Stomach (tissue), 9 donors: ENCODE results near the gene CAPN7. TPM values are rescaled to one million over a fixed set of nuclear protein-coding genes. Genes with fewer than 3 reads are reported as not detected.

ENCODE experiments used
- DNase-seq, 2 donors: peaks; one replicate each; pipeline versions ENCODE4 v3.0.0 to v3.0.0-alpha.2; 2013 to 2019
- H3K27ac ChIP-seq, 5 donors: fragments of 200-600 bp in 4 of 5; sonication (generic) in 4 of 5; one replicate each; pipeline ENCODE4 v1.5.1; 2013 to 2019; ENCODE audit warnings: mild to moderate bottlenecking in 1 of 5, moderate library complexity in 1 of 5
- H3K27me3 ChIP-seq, 3 donors: fragments of 200-600 bp; sonication (generic); one replicate each; pipeline ENCODE4 v1.5.1; 2017 to 2019; ENCODE audit warnings: mixed run types in 1 of 3
- H3K36me3 ChIP-seq, 4 donors: fragments of 200-600 bp; sonication (generic); 1 replicate in 3 of 4; 2 replicates in 1 of 4; pipeline ENCODE4 v1.5.1; 2016 to 2019
- H3K4me1 ChIP-seq, 4 donors: fragments of 200-600 bp; sonication (generic); one replicate each; pipeline ENCODE4 v1.5.1; 2016 to 2019
- H3K4me3 ChIP-seq, 4 donors: fragments of 200-600 bp; sonication (generic) in 3 of 4; one replicate each; pipeline ENCODE4 v1.5.1; 2016 to 2019; ENCODE audit warnings: mild to moderate bottlenecking in 1 of 4
- H3K9me3 ChIP-seq, 4 donors: fragments of 200-600 bp; sonication (generic); one replicate each; pipeline ENCODE4 v1.5.1; 2016 to 2019
- CTCF ChIP-seq, 7 experiments: fragments of 450-650 bp in 4 of 7; fragments of 200-600 bp in 3 of 7; sonication (generic) in 3 of 7; IDR thresholded peaks; one replicate each; pipeline ENCODE4 v1.5.1; 2016 to 2019; ENCODE audit warnings: antibody characterized with exemption in 7 of 7, control low read depth in 2 of 7, mild to moderate bottlenecking in 1 of 7
- EP300 ChIP-seq: sonication (generic); formaldehyde crosslinking; IDR thresholded peaks from one replicate; pipeline ENCODE4 v1.6.1; 2017; ENCODE audit warnings: antibody characterized with exemption
- POLR2A ChIP-seq, 4 donors: fragments of 450-650 bp; IDR thresholded peaks; one replicate each; pipeline ENCODE4 v1.6.1; 2016; ENCODE audit warnings: antibody characterized with exemption in 4 of 4, control low read depth in 2 of 4, mild to moderate bottlenecking in 1 of 4, moderate library complexity in 1 of 4
- POLR2AphosphoS5 ChIP-seq, 3 donors: sonication (generic); formaldehyde crosslinking; IDR thresholded peaks; one replicate each; pipeline ENCODE4 v1.6.1; 2016; ENCODE audit warnings: antibody characterized with exemption in 3 of 3
- WGBS, 5 donors: extraction: QIAGEN DNeasy Blood & Tissue Kit in 3 of 5; methylation state at CpG; one replicate each; pipeline versions ENCODE4 v1.1.5 to v1.1.7; 2013 to 2018; 5-methylcytosine and 5-hydroxymethylcytosine counted together
- intact Hi-C: fragments of 100-400 bp; cut with DNase I; formaldehyde crosslinking; loops from one replicate; pipeline ENCODE4 v1.15.1; 2023; ENCODE audit warnings: low total_unique reads
- polyA plus RNA-seq, 3 donors: library from polyadenylated mRNA; stranded (reverse); fragments of 200-250 nt; gene quantifications; one replicate each; pipeline ENCODE4 v1.2.3, GENCODE V29; 2013
- total RNA-seq, 5 donors: library from RNA; depleted of rRNA; stranded (reverse); fragments of >200 nt; gene quantifications; one replicate each; pipeline versions ENCODE4 v1.1.0 to v1.2.3, GENCODE V29; 2014 to 2016
- donor health status: healthy with polysubstance abuse.
- donor health status: Bipolar disorder and iron deficiency.
- donor health status: healthy.

Gene CAPN7
- total and polyA plus RNA-seq, 8 donors: 7.7 to 483 (median 75.0) TPM

GRCh38 chr3:15223685-15224572, 17.9 kb downstream of the CAPN7 start:
- 80 to 87% (median 87%) methylated on average over 7 of the region's 7 CpGs for WGBS, 5 donors
- H3K36me3 ChIP-seq: peaks cover 36 to 100% (median 94%) of the 10 kb centered on the region in 4 donors
- peaks cover 0 to 10% (median 4%) of the 10 kb centered on the region in 4 donors for H3K4me1 ChIP-seq
- H3K27ac ChIP-seq: no peak overlapping the region
- H3K27me3 ChIP-seq: no peaks in the 10 kb centered on the region
- intact Hi-C loops: no loop called here
- no peaks in the 10 kb centered on the region for H3K9me3 ChIP-seq
- TF ChIP-seq CTCF (IDR thresholded peaks at IDR 0.05) (no peak), POLR2AphosphoS5 (IDR thresholded peaks at IDR 0.05) (no peak), POLR2A (IDR thresholded peaks at IDR 0.05) (no peak), EP300 (no peak)
- DNase-seq: no peak
- no peak overlapping the region for H3K4me3 ChIP-seq

- no peak for TF ChIP-seq POLR2A (IDR thresholded peaks at IDR 0.05)
- no peak for TF ChIP-seq EP300
- no peak for TF ChIP-seq POLR2AphosphoS5 (IDR thresholded peaks at IDR 0.05)
- TF ChIP-seq CTCF (IDR thresholded peaks at IDR 0.05): no peak
- Histone ChIP-seq H3K27me3 (no peaks in the 10 kb centered on the region), H3K4me3 (no peak overlapping the region), H3K4me1 (peaks cover 0 to 6% (median 0%) of the 10 kb centered on the region in 4 donors), H3K36me3 (peaks cover 27 to 100% (median 92%) of the 10 kb centered on the region in 4 donors), H3K9me3 (no peaks in the 10 kb centered on the region), H3K27ac (no peak overlapping the region)
- intact Hi-C loops: no loop called here
- no peak for DNase-seq
- 83 to 95% (median 87%) methylated on average over 1 of the region's 1 CpG for WGBS, 5 donors
Measured at GRCh38 chr3:15228147-15228546, 22.1 kb downstream of the CAPN7 start.

- intact Hi-C loops: no loop called here
- TF ChIP-seq POLR2AphosphoS5 (IDR thresholded peaks at IDR 0.05) (no peak), EP300 (no peak), POLR2A (IDR thresholded peaks at IDR 0.05) (no peak), CTCF (IDR thresholded peaks at IDR 0.05) (no peak)
Measured at GRCh38 chr3:15229262-15229661, 23.2 kb downstream of the CAPN7 start.

GRCh38 chr3:15241341-15241740, 35.3 kb downstream of the CAPN7 start:
- intact Hi-C loops: no loop called here
- no peak overlapping the region for H3K27ac ChIP-seq
- peak in 1 of 2 donors; percentile 32 for DNase-seq
- TF ChIP-seq CTCF (IDR thresholded peaks at IDR 0.05) (no peak), POLR2A (IDR thresholded peaks at IDR 0.05) (no peak), POLR2AphosphoS5 (IDR thresholded peaks at IDR 0.05) (no peak), EP300 (no peak)
- no peaks in the 10 kb centered on the region for H3K27me3 ChIP-seq
- peaks cover 0 to 23% (median 6%) of the 10 kb centered on the region in 4 donors for H3K4me1 ChIP-seq
- no peak overlapping the region for H3K4me3 ChIP-seq
- no peaks in the 10 kb centered on the region for H3K9me3 ChIP-seq
- peaks cover 45 to 100% (median 99%) of the 10 kb centered on the region in 4 donors for H3K36me3 ChIP-seq
- WGBS, 5 donors: 89 to 98% (median 93%) methylated on average over 1 of the region's 1 CpG

More at GRCh38 chr3:15229262-15229661, 23.2 kb downstream of the CAPN7 start:
- WGBS, 5 donors: 88 to 99% (median 96%) methylated on average over 4 of the region's 4 CpGs
- DNase-seq: no peak
- Histone ChIP-seq H3K27ac (no peak overlapping the region), H3K4me3 (no peak overlapping the region), H3K27me3 (no peaks in the 10 kb centered on the region), H3K36me3 (peaks cover 36 to 100% (median 92%) of the 10 kb centered on the region in 4 donors), H3K4me1 (no peaks in the 10 kb centered on the region), H3K9me3 (no peaks in the 10 kb centered on the region)
